Measurements from ENCODE around the gene SLC22A3.

DNA sequence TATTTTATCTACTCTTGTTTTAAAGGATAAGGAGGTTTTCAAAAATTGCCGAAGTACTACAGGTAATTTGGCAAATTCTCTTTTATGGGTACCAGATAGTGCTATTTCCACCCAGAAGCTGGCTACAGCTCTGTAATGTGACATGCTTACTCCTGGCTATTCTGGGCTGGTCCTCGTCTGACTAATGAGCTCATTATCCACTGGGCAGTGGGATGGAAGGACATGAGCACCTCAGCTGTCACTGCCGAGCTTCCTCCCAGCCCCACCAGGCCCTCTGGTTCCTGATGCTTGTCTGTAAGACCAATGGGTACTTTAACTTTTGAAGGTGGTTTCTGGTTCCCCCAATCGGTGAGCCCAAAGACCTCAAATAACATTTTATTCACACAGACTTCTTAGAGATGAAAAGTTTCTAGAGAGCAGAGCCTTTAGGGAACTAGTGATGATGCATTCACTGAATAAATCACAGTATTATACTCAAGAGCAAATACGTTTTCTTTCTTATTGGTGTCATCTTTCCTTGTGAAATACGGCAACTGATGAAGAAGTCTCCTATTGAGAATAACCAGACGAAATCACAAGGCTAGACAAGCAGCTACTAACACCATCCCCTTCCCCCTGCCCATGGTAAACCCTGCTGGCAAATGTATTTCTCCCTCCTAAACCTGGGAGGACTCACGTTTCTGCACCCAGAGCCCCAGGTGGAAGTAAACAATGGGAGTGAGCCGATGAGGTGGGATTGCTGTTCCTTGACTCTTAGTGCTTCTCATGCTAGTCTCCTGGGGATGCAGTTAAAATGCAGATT lies 80.8 kb downstream of the SLC22A3 start:
- TF ChIP-seq CREB1 (CRISPR knock-in tag; IDR thresholded peaks at IDR 0.05) (no peak), ZNF423 (CRISPR knock-in tag; IDR thresholded peaks at IDR 0.05) (no peak)
- TF ChIP-seq, protein P1, sequence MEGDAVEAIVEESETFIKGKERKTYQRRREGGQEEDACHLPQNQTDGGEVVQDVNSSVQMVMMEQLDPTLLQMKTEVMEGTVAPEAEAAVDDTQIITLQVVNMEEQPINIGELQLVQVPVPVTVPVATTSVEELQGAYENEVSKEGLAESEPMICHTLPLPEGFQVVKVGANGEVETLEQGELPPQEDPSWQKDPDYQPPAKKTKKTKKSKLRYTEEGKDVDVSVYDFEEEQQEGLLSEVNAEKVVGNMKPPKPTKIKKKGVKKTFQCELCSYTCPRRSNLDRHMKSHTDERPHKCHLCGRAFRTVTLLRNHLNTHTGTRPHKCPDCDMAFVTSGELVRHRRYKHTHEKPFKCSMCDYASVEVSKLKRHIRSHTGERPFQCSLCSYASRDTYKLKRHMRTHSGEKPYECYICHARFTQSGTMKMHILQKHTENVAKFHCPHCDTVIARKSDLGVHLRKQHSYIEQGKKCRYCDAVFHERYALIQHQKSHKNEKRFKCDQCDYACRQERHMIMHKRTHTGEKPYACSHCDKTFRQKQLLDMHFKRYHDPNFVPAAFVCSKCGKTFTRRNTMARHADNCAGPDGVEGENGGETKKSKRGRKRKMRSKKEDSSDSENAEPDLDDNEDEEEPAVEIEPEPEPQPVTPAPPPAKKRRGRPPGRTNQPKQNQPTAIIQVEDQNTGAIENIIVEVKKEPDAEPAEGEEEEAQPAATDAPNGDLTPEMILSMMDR (IDR thresholded peaks at IDR 0.05), result no peak
- TF ChIP-seq, protein P2, sequence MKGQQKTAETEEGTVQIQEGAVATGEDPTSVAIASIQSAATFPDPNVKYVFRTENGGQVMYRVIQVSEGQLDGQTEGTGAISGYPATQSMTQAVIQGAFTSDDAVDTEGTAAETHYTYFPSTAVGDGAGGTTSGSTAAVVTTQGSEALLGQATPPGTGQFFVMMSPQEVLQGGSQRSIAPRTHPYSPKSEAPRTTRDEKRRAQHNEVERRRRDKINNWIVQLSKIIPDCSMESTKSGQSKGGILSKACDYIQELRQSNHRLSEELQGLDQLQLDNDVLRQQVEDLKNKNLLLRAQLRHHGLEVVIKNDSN (CRISPR knock-in tag; IDR thresholded peaks at IDR 0.05), result no peak
- TF ChIP-seq, protein P3, sequence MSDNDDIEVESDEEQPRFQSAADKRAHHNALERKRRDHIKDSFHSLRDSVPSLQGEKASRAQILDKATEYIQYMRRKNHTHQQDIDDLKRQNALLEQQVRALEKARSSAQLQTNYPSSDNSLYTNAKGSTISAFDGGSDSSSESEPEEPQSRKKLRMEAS (CRISPR knock-in tag; IDR thresholded peaks at IDR 0.05), result no peak; the same call in 1 of the 2 replicates

All from WTC11 (cell line).